ENCODE measurements around the gene BRD9.
"Not testable (repeated sequence)": the region's sequence is repeated elsewhere in the genome, so short reads cannot be mapped to it uniquely, and the experiment has no call there.

The BRD9 gene

GRCh38 chr5:892394-893136 is at the start of gene BRD9, which contains the start of gene TRIP13:
BRD9 (minus strand) TSS chr5:892801; CDS start chr5:892657, 144 bp downstream.
TRIP13 (plus strand) TSS chr5:892884; CDS start chr5:892999, 115 bp downstream.
- DNase-seq = peak; percentile 83

- not testable (repeated sequence) for DNase-seq
Observed at GRCh38 chr5:940741-941140, 48.1 kb upstream of the BRD9 start.

DNA sequence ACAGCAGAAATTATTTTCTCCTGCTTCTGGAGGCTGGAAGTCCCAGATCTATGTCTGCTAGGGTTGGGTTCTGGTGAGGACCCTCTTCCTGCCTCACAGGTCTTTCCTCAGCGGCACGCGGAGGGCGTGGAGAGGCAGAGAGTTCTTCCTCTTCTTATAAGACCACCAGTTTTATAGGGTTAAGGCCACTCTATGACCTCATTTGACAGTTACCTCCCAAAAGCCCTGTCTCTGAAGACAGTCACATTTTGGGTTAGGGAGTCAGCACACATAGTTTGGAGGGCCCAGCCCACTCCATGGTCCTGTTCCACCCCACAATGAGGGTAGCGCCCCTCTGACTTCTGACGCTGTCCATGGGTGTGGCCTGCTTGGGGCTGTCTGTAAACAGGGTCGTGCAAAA is 46.8 kb upstream of the BRD9 start:
- DNase-seq = no peak

GRCh38 chr5:937151-937924 is 44.7 kb upstream of the BRD9 start:
- DNase-seq = no peak

GRCh38 chr5:936149-937144 is 43.8 kb upstream of the BRD9 start:
- DNase-seq = no peak

DNA sequence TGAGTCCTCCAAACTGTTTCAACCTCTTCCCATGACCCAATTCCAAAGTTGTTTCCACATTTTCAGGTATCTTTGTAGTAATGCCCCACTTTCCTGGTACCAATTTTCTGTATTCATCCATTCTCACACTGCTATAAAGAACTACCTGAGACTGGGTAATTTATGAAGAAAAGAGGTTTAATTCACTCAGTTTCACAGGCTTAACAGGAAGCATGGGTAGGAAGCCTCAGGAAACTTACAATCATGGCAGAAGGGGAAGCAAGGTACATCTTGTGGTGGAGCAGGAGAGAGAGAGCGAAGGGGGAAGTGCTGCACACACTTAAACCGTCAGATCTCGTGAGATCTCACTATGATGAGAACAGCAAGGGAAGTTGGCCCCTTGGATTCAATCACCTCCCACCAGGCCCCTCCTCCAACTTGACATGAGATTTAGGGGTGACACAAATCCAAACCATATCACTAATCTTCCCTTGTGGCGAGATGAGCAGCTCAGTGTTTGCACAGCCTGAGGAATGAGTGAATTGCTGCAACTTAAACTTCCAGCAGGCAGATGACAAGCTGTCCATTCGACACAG is 43.0 kb upstream of the BRD9 start:
- DNase-seq = no peak

- not testable (repeated sequence) for DNase-seq
Observed at GRCh38 chr5:934381-934967, 41.9 kb upstream of the BRD9 start.

DNA sequence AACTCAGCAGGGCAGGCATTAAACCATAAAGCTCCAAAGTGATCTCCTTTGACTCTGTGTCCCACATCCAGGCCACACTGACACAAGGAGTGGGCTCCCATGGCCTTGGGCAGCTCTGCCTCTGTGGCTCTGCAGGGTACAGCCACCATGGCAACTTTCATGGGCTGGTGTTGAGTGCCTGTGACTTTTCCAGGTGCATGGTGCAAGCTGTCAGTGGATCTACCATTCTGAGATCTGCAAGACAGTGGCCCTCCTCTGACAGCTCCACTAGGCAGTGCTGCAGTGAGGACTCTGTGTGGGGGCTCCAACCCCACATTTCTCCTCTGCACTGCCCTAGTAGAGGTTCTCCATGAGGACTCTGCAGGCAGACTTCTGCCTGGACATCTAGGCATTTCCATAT is 41.4 kb upstream of the BRD9 start:
- not testable (repeated sequence) for DNase-seq

DNA sequence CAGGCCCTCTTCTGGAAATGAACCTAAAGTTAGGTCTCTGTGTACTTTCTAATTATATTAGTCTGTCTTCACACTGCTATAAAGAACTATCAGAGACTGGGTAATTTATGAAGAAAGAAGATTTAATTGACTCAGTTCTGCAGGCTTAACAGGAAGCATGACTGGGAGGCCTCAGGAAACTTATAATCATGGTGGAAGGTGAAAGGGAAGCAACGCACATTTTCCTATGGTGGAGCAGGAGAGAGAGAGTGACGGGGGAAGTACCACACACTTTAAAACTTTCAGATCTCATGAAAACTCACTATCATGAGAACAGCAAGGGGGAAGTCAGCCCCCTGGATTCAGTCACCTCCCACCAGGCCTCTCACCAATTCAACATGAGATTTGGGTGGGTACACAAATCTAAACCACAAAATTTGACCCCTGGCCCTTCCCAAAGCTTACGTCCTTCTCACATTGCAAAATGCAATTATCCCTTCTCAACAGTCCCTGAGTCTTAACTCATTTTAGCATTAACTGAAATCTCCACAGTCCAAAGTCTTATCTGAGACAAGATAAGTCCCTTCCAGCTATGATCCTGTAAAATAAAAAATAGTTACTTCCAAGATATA is 40.8 kb upstream of the BRD9 start:
- no peak for DNase-seq

DNA sequence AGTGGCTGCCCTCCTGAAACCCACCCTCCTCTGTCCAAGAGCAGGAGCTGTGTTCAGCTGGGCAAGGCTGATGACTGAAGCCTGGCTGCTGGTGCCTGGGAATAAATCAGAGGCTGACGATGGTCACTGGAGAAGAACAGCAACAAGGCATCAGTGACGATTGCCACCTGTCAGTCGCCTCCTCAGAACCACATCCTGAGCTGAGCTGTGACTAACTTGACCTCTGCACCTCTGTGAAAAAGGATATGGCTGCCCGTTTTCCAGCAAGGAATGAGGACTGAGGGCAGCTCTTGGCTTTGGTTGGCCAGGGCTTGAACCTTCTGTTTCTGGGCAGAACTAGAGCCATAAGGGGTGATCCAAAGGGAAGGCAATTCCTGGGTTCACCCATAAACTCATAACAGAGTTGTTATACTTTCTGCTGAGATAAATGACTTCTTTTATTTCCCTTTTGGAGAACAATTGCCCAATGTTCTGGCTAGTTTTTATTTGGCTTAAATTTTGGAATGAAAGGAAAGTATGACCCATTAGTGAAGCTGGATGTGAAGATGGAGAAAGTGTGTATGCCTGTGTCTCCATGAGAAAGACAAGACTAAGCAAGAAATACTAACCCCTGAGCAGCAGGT is 40.1 kb upstream of the BRD9 start:
- DNase-seq = no peak

- no peak for DNase-seq
Observed at GRCh38 chr5:932151-932627, 39.6 kb upstream of the BRD9 start.

GRCh38 chr5:931570-932145 is 39.1 kb upstream of the BRD9 start:
- DNase-seq = no peak

DNA sequence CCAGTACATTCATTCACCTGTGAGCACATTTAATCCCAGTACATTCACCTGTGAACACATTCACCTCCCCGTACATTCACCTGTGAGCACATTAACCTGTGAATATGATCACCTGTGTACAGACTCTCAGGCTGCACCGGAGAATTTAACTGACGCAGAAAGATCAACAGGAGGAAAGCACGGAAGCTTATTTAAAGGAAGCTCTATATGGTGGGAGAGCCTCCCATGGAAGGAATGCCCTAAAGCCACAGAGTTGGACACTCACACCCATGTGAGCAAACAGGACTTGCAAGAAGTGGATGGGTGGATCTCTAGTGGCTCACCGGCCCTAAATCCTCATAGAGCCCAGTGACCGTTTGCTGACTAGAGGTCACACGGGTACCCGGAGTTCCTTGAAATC is 38.3 kb upstream of the BRD9 start:
- no peak for DNase-seq

DNA sequence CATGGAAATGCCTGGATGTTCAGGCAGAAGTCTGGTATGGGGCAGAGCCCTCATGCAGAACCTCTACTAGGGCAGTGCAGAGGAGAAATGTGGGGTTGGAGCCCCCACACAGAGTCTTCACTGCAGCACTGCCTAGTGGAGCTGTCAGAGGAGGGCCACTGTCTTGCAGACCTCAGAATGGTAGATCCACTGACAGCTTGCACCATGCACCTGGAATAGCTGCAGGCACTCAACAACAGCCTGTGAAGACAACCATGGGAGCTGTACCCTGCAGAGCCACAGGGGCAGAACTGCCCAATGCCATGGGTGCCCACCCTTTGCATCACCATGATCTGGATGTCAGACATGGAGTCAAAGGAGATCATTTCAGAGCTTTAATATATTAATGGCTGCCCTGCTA is 37.0 kb upstream of the BRD9 start:
- no peak for DNase-seq

- DNase-seq = not testable (repeated sequence)
Observed at GRCh38 chr5:929182-929581, 36.6 kb upstream of the BRD9 start.

- no peak for DNase-seq
Observed at GRCh38 chr5:927172-928015, 34.8 kb upstream of the BRD9 start.

- DNase-seq = no peak
Observed at GRCh38 chr5:926417-927171, 34.0 kb upstream of the BRD9 start.

- peak; percentile 64 for DNase-seq
Observed at GRCh38 chr5:923281-923873, 30.8 kb upstream of the BRD9 start.
